Activated CD8-positive, alpha-beta memory T cell treated with anti-CD3 and anti-CD28 coated beads for 48 hours (primary cell): ENCODE data around the gene IL2RG.
A peak's percentile ranks its signal among the peaks of the same experiment; 100 is the strongest.

Experiments used
- DNase-seq, 3 experiments: peaks; one replicate each; pipeline ENCODE4 v3.0.0-alpha.2; 2020; ENCODE audit warnings: low read depth in 2 of 3, low spot score in 2 of 3

The IL2RG gene

DNA sequence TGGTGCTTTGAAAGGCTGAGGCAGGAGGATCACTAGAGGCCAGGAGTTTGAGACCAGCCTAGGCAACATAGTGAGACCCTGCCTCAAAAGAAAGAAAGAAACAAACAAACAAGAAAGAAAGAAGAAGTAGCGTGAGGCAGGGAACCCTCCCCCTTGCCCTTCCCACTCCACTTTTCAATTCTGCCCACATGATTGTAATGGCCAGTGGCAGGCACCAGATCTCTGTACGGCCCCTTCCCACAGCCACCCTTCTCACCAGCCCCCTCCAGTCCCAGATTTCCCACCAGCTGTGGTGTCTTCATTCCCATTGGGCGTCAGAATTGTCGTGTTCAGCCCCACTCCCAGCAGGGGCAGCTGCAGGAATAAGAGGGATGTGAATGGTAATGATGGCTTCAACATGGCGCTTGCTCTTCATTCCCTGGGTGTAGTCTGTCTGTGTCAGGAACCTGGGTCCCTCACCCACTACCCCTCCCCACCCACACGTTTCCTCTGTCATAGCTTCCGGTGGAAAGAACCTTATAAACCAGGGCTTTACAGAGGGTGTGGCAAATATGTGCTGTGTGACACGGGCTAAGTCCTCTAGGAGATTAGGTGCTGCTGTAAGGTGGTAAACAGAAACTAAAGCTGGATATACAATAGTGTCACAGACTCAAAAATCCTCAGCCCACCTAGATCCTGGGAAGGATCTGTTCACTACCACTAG, at the start of gene IL2RG:
Gene IL2RG, minus strand, starts transcription at position 437 of the 703 bp plus-strand sequence. Its CDS starts 38 bp downstream, at position 399.
- peak in 1 of 3 experiments; percentile 41 for DNase-seq

DNA sequence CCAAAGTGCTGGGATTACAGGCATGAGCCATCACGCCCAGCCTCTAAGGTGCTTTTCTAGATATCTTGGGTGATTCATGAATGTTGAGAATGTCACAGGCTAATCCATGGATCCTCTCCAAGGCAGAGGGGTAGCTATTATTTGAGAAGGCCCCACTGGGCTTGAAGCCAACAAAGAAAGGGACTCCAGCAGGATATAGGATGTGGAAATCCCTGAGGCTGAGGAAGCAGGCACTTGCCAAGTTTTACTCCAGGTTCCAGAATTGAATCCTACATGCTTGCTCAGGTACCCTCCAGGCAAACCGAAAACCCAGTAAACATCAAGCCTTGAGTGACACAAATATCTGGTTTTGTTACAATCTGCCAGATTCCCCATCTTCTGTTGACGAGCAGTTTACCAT, 49.1 kb upstream of the IL2RG start:
- DNase-seq = no peak

DNA sequence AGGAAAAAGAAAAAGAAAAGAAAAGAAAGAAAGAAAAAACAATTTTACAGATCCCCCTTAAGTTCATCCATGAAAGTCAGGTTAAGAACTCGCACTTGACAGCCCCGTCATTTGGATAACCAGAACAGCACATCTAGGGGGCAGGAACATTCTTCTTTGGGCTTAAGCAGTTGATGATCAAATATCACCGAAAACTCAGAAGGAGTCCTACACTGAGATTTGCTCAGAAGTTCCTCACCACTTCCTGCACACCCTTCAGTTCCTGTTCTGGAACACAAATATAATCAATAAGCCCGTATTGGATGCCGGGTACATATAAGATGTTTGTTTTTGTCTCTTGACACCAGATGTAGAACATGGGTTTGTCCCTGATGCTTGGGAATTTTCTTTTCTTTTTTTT, 48.0 kb upstream of the IL2RG start:
- DNase-seq = no peak

DNA sequence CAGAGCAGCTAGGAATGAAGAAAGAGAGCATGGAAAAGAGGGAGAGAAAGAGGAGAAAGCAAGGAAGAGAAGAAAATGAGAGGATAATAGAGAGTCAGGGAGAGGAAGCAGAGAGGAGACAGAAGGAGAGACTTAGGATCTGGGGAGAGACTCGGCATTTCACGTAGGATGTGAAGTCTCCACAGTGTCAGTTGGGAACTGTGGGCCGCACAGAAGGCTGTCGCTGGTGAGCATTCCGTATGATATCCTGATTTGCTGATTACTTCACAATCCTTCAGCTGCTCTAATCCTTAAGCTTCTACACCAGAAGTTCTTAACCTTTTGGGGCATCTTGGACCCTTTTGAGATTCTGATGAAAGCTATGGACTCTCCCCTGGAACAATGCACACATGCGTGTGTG, 47.2 kb upstream of the IL2RG start:
- DNase-seq = no peak

DNA sequence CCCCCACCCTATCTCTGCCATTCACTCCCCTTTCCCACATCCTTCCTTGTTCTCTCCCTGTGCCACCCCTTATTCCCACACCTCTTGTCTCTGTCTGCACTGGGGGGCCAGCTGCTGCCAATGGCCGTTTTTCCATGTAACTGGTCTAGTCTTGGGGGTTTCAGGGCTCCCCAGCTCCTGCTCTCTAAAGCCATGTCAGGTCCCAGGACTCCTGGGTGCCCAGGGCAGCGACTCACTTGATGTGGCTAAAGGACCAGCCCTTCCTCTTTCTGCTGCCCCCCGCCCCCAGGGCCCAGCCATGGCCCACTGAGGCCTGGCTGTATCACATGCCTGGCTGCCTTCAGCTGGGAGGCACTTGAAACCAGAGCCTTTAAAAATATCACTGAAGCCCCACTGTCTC, 43.3 kb upstream of the IL2RG start:
- DNase-seq = no peak

DNA sequence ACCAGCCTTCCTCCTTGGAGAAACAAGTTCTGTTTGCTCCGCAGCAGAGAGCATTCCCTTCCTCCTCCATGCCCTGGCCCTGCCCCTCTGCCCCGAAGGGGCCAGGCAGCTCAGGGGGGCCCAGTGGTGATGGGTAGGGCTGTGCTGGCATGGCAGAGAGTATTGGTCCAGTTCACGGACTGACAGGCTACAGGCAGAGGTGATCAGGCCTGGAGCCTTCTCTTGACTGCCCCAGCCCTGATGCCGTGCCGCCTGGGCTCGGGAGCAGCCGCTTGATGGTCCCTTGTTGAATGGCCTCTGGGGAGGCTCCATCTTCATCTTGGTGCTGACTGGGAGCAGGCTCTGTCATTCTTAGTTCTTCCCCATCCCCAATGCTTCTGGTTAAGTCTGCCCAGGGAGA, 42.8 kb upstream of the IL2RG start:
- DNase-seq = no peak

DNA sequence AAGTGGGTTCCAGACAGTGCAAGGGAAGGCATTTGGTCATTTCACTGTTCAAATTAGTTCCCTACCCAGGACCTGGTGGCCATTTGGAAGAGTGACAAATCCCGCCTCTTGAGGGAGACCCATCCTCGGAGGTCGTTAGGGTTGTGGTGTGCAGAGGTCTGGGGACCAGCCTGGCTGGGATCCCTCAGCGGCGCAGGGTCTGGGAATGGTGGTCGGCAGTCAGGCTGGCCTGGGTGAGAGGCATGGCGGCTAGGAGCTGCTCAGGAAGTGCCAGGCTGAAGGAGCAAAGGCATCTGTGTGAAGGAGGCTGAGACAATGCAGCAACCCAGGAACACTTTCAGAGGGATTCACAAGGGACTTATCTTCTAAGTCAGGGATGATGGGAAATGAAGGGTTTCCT, 40.0 kb upstream of the IL2RG start:
- DNase-seq = no peak

DNA sequence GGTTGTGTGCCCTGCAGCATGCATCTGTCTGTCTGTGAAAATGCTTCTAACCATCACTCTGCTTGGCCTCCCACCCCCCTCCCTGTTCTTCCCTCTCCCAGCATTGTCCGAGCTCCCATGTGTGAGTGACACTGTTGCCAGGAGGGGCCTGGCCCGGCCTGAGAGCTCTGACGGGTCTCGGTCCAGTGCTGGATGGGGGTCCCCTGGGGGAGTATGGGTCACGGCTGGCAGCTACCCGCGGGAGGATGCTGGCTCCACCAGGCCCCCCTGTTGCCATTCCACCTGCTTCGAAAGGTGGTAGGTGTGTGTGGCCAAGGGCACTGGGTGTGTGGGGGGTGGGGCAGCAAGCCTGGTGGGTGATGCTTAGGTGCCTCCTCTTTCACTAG, 36.9 kb upstream of the IL2RG start:
- no peak for DNase-seq

DNA sequence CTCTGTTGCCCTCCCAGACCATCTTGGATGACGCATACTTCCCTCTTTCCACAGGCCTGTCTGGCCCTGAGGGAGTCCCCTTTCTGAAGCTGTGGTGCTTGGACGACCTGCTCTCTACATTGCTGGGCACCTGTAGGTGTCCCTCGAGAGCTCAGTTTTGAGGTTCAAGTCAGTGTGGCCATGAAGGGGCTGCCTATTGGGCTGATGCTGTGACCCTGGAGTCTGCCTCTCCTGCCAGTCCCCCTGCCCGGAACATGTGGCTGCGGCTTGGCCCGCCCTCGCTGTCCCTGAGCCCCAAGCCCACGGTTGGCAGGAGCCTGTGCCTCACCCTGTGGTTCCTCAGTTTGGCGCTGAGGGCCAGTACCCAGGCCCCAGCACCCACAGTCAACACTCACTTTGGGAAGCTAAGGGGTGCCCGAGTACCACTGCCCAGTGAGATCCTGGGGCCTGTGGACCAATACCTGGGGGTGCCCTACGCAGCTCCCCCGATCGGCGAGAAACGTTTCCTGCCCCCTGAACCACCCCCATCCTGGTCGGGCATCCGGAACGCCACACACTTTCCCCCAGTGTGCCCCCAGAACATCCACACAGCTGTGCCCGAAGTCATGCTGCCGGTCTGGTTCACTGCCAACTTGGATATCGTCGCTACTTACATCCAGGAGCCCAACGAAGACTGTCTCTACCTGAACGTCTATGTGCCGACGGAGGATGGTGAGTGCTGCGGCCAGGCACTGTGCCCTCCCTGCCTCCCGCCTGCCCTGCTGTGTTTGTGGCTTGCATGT, 36.3 kb upstream of the IL2RG start:
- DNase-seq = no peak

DNA sequence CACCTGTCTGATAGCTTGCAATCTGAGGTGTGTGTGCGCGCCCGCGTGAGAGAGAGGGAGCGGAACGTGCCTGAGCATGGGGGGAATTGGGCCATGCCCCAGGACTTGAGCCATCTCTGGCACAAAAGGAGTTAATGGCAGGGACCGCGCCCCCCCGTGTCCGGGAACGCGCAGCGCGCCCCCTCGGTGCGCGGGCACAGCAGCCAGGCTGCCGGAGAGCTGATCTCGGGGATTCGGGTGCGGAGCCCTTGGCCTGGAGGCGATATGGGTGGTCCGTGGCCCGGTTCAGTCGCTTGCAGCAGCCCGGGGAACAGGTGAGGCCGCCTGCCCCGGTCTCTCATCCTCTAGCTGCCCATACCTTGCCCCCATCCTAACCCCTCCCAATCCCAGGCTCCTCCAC, 33.3 kb upstream of the IL2RG start, which contains the start of gene NLGN3:
Gene NLGN3, plus strand, starts transcription at position 191 of the 400 bp plus-strand sequence. CDS start 2,909 bp downstream, outside the sequence.
- no peak for DNase-seq

DNA sequence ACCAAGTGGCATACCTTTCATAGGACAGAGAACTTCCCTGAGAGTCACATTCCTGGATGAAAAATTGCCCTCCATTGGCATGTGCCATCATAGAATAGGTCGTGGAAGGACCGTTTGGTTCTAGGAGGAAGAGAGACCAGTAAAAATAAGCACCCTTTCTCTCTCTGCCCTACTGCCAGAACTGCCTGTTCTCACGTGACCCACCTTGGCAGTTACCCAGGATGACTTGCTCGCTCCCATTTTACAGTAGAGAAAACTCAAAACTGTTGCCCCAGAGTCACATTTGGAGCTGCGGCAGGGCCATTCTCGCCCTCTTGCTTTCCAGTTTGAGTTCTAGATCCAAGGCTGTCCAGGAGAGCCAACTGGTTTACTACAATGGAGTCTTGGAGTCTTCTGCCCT, 32.1 kb upstream of the IL2RG start:
- DNase-seq = no peak

DNA sequence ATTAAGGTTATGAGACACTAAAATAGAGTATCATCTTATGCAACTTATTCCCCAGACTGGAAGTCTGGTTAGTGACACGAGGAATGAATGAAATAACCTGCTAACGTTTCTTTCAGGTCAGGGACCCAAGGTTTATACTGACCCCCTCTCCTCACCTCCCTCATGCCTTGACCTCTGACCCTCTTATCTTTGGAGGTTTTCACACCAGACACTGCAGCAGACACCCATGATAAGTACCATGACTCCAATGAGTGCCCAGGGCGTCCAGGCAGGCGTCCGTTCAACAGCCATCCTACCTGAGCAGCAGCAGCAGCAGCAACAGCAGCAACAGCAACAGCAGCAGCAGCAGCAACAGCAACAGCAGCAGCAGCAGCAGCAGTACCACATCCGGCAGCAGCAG, 29.1 kb upstream of the IL2RG start:
- DNase-seq = no peak

DNA sequence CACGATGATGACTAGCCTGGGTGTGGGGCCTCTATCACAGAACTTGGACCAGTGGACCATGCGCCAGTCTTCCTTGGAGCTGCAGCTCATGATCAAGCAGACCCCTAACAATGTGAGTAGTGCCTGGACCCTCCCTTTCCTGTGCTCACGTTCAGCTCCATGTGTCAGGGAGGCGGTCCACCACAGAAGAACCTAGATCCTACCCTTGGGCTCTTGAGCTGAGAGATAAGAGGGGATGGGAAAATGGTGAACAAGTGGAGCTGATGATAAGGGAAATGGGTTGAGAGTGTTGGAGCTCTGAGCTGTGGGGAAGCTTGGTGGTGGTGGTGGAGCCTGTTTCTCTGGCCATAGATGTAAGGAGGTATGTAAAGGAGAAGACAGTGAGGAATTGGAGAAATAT, 20.1 kb upstream of the IL2RG start:
- no peak for DNase-seq

DNA sequence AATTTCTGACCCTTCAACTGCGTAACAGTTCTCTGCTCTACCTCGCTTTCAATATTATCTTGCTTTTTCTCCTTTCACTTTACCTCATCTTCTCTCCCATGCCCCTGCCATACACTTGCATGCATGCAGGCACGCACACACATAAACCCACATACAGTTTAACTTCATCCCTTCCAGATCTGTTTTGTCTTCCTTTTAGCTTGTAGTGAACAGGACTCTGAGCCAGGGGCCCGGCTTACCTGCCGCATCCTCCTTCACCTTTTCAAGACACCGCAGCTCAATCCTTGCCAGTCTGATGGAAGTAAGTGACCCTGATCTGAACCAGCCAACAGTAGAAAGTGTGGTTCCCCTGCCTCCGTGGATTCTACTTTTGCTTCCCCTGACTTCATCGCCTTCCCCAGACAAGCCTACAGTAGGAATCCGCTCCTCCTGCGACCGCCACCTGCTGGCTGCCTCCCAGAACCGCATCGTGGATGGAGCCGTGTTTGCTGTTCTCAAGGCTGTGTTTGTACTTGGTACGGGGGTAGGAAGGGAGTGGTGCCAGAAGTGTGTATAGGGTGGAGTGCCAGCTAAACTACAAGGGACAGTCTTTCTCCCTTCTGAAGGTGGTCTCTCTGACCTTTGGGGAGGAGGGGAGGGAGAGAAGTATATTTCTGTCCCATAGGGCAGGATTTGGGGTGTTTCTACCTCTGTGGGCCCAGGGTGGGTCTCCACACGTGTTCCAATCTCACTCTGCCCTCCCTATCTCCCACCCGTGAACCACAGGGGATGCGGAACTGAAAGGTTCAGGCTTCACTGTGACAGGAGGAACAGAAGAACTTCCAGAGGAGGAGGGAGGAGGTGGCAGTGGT, 17.8 kb upstream of the IL2RG start:
- DNase-seq = peak in 2 of 3 experiments; percentile 43 to 55

DNA sequence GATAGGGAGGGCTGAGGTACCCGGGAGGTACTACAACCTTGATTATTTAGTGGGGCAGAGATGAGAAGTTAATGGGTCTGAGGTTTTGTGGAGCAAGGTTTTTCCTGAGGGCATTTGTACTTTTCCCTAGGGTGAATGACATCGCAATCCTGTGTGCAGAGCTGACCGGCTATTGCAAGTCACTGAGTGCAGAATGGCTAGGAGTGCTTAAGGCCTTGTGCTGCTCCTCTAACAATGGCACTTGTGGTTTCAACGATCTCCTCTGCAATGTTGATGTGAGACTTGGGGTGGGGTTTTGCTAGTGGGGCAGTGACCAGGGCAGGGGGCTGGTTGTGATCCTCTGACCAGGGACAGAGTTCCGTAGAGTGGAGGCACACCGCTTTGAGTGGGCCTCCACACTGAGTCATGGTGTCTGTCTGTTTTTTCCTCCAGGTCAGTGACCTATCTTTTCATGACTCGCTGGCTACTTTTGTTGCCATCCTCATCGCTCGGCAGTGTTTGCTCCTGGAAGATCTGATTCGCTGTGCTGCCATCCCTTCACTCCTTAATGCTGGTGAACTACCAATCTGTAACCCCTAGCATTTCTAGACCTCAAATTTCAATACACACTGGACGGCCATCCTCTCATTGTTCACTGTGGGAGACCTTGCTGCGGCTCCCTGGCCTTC, 16.9 kb upstream of the IL2RG start:
- no peak for DNase-seq

DNA sequence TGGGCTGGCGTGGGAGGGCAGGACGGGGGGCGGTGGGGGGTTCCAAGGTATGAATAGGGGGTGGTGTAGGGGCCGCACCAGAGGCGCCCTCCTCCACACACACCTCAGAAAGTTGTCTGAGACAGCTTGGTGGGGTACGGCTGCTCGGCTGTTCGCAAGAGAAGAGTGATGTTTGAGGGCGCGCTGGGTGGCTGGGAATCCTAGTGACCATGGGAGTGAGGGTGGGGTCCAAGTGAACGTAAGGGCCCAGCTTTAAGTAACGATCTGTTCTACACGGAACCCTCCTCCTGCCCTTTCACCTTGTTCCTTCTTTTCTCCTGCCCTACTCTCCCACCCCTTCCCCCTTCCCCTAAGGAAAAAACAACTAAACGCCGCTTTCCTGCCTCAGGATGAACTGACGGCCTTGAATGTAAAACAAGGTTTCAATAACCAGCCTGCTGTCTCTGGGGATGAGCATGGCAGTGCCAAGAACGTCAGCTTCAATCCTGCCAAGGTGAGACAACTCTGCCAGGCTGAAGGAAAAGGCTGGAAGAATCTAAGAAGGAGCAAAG, 7.7 kb upstream of the IL2RG start:
- DNase-seq = no peak

DNA sequence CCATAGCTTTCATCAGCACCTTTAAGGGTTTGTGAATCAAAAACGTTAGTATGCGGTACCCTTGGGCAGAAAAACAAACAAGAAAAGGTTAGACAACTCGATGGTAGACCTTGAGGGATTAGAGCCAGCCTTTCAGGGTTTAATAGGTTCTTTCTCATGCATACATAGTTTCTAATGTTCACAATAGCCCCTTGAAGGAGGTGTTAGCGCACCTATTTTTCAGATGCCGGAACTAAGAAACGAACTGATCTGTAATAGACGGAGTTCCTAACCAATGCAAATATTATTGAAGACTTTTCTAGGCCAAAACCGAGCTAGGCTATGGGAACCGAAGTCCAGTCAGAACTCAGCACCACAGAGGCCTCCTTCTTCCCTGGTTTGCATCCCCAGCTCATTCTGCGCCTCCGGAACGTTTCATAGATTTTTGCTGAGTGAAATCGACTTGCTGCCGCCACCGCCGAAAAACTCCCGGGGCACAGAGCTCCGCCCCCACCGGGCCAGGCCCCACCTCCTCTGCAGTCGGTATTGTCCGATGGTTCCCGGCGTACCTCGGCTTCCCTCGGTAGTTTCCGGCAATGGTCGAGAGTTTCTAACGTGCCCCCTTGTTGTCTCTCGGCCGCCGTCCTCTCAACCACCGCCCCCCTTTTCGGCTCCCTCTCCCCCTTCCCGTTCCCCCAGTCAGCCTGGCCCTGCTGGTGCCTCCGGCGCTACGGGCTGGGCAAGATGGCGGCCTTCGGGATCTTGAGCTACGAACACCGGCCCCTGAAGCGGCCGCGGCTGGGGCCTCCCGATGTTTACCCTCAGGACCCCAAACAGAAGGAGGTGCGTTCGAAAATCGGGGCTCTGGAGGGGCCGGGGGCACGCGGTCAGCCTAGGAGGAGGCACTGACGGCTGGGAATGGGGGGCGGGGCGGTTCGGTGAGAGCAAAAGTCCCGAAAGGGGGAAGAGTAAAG, 6.9 kb upstream of the IL2RG start, which contains the start of gene MED12:
Gene MED12, plus strand, starts transcription at position 565 of the 953 bp plus-strand sequence. Its CDS starts 159 bp downstream, at position 724.
- DNase-seq = peak; percentile 55 to 66 (median 61)

DNA sequence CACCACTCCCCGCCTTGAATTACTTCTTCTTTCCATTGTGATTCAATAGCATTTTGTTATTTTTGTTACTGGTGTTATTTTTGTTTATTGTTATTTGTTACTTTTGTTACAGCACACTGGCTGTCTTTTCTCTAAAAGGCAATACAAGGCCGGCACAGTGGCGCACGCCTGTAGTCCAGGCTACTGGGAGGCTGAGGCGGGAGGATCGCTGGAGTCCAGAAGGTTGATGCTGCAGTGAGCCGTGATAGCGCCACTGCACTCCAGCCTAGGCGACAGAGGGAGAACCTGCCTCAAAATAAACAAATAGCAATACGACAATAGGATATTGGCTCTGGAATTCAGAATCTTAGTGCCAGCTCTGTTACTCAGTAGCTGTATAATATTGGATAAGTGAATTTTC, 6.0 kb upstream of the IL2RG start:
- DNase-seq = no peak

DNA sequence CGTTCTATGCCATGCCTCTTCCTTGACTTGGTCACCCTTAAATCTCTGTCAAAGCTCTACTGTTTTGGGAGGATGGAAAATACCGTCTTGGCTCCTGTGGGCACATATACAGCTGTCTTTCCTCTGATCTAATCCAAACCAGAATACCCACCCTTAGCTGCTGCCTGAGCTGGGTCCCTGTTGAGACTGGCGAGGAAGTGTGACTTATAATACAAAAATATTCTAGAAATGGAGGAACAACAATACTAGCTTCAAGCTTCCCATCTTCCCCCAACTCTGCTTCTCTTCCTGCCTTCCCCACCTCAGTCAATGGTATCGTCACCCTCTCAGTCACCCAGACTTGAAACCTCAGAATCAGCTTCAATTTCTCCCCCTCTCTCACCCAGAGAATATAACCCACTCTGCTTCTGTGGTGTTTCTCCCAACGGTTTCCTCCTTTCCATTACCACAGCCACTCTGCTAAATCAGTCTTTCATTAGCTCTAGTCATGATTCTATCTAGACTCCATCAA, 599 bp upstream of the IL2RG start:
- no peak for DNase-seq
